ENCODE data around the gene PRPSAP2.

GRCh38 chr17:18959845-18960240 lies 101.9 kb downstream of the PRPSAP2 start:
- TF ChIP-seq, protein P1, sequence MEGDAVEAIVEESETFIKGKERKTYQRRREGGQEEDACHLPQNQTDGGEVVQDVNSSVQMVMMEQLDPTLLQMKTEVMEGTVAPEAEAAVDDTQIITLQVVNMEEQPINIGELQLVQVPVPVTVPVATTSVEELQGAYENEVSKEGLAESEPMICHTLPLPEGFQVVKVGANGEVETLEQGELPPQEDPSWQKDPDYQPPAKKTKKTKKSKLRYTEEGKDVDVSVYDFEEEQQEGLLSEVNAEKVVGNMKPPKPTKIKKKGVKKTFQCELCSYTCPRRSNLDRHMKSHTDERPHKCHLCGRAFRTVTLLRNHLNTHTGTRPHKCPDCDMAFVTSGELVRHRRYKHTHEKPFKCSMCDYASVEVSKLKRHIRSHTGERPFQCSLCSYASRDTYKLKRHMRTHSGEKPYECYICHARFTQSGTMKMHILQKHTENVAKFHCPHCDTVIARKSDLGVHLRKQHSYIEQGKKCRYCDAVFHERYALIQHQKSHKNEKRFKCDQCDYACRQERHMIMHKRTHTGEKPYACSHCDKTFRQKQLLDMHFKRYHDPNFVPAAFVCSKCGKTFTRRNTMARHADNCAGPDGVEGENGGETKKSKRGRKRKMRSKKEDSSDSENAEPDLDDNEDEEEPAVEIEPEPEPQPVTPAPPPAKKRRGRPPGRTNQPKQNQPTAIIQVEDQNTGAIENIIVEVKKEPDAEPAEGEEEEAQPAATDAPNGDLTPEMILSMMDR (IDR thresholded peaks at IDR 0.05): no peak
- TF ChIP-seq EZH2 (IDR thresholded peaks at IDR 0.05): no peak
- TF ChIP-seq EZH2phosphoT487 (IDR thresholded peaks at IDR 0.05): no peak

Data from neural progenitor cell (in vitro differentiated cells).